HK-2 (cell line): Measurements from ENCODE around the gene SLC1A6.
"Not testable (repeated sequence)": the region's sequence is repeated elsewhere in the genome, so short reads cannot be mapped to it uniquely, and the experiment has no call there.

Source experiments
- DNase-seq: peaks from one replicate; pipeline ENCODE4 v3.0.0-alpha.2; 2018; ENCODE audit not compliant: unreplicated experiment

SLC1A6 gene

GRCh38 chr19:14979476-14980255 lies at the start of gene SLC1A6:
Gene SLC1A6 (minus strand): TSS chr19:14979864. CDS start chr19:14972910, 6,954 bp downstream.
- DNase-seq, result no peak

- no peak for DNase-seq
These were observed 48.8 kb upstream of the SLC1A6 start for GRCh38 chr19:15028490-15028889.

GRCh38 chr19:15025217-15025616 lies 45.6 kb upstream of the SLC1A6 start:
- DNase-seq, result no peak

GRCh38 chr19:15022752-15023151 lies 43.1 kb upstream of the SLC1A6 start:
- no peak for DNase-seq

- DNase-seq, result no peak
These were observed 41.8 kb upstream of the SLC1A6 start for GRCh38 chr19:15021286-15022007.

GRCh38 chr19:15018836-15019235 lies 39.2 kb upstream of the SLC1A6 start:
- DNase-seq, result not testable (repeated sequence)

GRCh38 chr19:15015946-15016542 lies 36.4 kb upstream of the SLC1A6 start:
- DNase-seq, result peak; percentile 24

- DNase-seq, result no peak
These were observed 34.9 kb upstream of the SLC1A6 start for GRCh38 chr19:15014579-15014978.

GRCh38 chr19:15010501-15011300 lies 31.0 kb upstream of the SLC1A6 start:
- no peak for DNase-seq

GRCh38 chr19:15008308-15008707 lies 28.6 kb upstream of the SLC1A6 start:
- no peak for DNase-seq

- DNase-seq, result no peak
These were observed 18.3 kb upstream of the SLC1A6 start for GRCh38 chr19:14997981-14998380.

GRCh38 chr19:14992780-14993179 lies 13.1 kb upstream of the SLC1A6 start:
- no peak for DNase-seq

- no peak for DNase-seq
These were observed 5.5 kb upstream of the SLC1A6 start for GRCh38 chr19:14985133-14985532.

- no peak for DNase-seq
These were observed 1.4 kb downstream of the SLC1A6 start for GRCh38 chr19:14978161-14978776.

- DNase-seq, result no peak
These were observed 2.5 kb downstream of the SLC1A6 start for GRCh38 chr19:14977128-14977527.

- no peak for DNase-seq
These were observed 5.2 kb downstream of the SLC1A6 start for GRCh38 chr19:14974488-14974887.

GRCh38 chr19:14972676-14973075 lies 7.0 kb downstream of the SLC1A6 start:
- no peak for DNase-seq

- DNase-seq, result no peak
These were observed 8.2 kb downstream of the SLC1A6 start for GRCh38 chr19:14971474-14971873.

GRCh38 chr19:14968247-14968646 lies 11.4 kb downstream of the SLC1A6 start:
- DNase-seq, result no peak

- no peak for DNase-seq
These were observed 17.5 kb downstream of the SLC1A6 start for GRCh38 chr19:14961956-14962685.

GRCh38 chr19:14959263-14959662 lies 20.4 kb downstream of the SLC1A6 start:
- no peak for DNase-seq
